Activated naive CD4-positive, alpha-beta T cell treated with anti-CD3 and anti-CD28 coated beads for 36 hours (primary cell): ENCODE measurements around the gene VASH1. TPM values are rescaled to one million over a fixed set of nuclear protein-coding genes. Genes with fewer than 3 reads are reported as not detected.

ENCODE experiments used
- CTCF ChIA-PET: fragments of 350-600 bp; sonication (Branson Sonifier 250); formaldehyde crosslinking; loops from one replicate; lab custom pipeline; 2021; ENCODE audit warnings: antibody characterized with exemption; lab: Charles Lee
- DNase-seq: peaks from one replicate; pipeline ENCODE4 v3.0.0-alpha.2; 2020
- H3K27ac Mint-ChIP-seq: one replicate; pipeline ENCODE4 v1.8.0; 2021; ENCODE audit warnings: mild to moderate bottlenecking, mixed read lengths
- H3K27me3 Mint-ChIP-seq: one replicate; pipeline ENCODE4 v1.8.0; 2021; ENCODE audit warnings: low read depth, mixed read lengths
- H3K36me3 Mint-ChIP-seq: one replicate; pipeline ENCODE4 v1.8.0; 2021; ENCODE audit warnings: low read depth, mixed read lengths
- H3K4me1 Mint-ChIP-seq: one replicate; pipeline ENCODE4 v1.8.0; 2021; ENCODE audit warnings: low read depth, mixed read lengths
- H3K4me3 Mint-ChIP-seq: one replicate; pipeline ENCODE4 v1.8.0; 2021; ENCODE audit warnings: mild to moderate bottlenecking, moderate library complexity, mixed read lengths
- H3K9me3 Mint-ChIP-seq: one replicate; pipeline ENCODE4 v1.8.0; 2021; ENCODE audit warnings: mixed read lengths
- intact Hi-C: fragments of 100-400 bp; cut with micrococcal nuclease; formaldehyde crosslinking; loops from one replicate; pipeline ENCODE4 v1.15.1; 2023
- total RNA-seq, 2 experiments: library from RNA; stranded (reverse); gene quantifications; one replicate each; pipeline ENCODE4 v1.2.3, GENCODE V29; 2021

The VASH1 gene
- total RNA-seq, 2 experiments from 2014 or later = 0.86 to 1.2 TPM

DNA sequence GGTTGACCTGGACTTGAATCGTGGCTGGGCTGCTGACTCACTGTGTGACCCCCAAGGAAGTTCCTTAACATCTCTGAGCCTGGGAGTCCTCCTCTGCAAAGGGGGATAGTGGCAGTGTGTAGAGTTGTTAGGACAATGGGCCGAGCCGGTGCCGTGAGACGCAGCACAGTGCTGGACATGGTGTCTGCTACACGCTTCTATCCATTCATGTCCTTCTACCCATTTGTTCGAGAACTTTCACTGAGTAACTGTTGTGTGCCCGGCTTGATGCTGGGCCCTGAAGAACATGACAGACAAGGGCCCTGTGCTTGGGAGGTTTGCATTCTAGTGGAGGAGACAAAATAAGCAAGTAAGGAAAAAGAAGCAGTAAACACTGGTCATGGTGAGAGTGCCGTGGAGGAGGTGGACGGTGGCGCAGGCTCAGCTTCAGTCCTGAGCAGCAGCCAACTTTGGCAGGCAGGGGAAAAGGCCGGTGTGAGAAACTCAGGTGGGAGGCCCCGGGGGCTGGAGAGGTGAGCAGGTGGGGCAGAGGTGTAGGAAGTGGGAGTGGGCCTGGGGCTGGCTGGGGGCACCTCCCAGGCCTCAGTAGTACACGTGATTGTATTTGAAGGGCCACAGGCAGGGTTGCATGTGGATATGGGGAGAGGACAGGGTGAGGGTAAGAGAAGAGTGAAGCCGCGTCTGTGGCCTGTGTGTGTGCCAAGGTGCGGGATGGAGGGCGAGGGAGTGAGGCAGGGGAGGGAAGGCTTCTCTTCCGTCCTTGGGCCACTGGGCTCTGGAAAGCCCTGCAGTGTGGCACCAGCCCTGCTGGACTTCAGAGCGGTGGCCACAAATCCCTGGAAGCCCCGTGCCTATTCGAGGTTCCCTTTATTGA, 13.8 kb downstream of the VASH1 start:
- H3K27me3 Mint-ChIP-seq = peaks cover 5% of the 10 kb centered on the region
- no peaks in the 10 kb centered on the region for H3K36me3 Mint-ChIP-seq
- H3K4me1 Mint-ChIP-seq = peaks cover 3% of the 10 kb centered on the region
- no peak overlapping the region for H3K4me3 Mint-ChIP-seq
- intact Hi-C loops = no loop called here
- H3K27ac Mint-ChIP-seq = no peak overlapping the region
- CTCF ChIA-PET = no interaction called here
- H3K9me3 Mint-ChIP-seq = no peaks in the 10 kb centered on the region
- DNase-seq = no peak

DNA sequence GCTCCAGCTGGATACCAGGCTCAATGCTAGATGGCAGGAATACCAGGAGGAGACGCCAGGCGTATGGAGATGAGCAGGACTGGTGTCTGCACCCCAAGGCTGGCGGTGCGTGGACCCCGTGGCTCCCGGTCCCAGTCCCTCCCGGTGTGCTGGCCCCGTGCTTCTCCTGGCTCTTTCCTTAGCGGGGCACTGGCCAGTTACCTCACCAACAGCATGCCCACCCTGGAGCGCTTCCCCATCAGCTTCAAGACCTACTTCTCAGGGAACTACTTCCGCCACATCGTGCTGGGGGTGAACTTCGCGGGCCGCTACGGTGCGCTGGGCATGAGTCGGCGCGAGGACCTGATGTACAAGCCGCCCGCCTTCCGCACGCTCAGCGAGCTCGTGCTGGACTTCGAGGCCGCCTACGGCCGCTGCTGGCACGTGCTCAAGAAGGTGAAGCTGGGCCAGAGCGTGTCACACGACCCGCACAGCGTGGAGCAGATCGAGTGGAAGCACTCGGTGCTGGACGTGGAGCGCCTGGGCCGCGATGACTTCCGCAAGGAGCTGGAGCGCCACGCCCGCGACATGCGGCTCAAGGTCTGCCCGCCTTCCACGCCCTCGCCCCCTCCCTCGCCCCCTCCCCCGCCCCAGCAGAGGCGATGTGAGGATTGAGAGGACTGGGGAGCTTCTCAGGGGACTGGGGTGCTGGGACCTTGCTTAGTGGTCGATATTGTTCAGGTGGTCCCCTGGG, 14.6 kb downstream of the VASH1 start:
- Mint-ChIP-seq H3K27me3 (peaks cover 3% of the 10 kb centered on the region), H3K4me1 (peaks cover 4% of the 10 kb centered on the region), H3K9me3 (no peaks in the 10 kb centered on the region), H3K27ac (no peak overlapping the region), H3K4me3 (no peak overlapping the region), H3K36me3 (peaks cover 3% of the 10 kb centered on the region)
- intact Hi-C loops = no loop called here
- CTCF ChIA-PET = interaction anchor here (1.3 to 1.6 kb wide), 3 partner anchors 9 to 66 kb away, joined by 3 to 10 read pairs (median 8); no protein-coding TSS in a partner anchor
- no peak for DNase-seq

DNA sequence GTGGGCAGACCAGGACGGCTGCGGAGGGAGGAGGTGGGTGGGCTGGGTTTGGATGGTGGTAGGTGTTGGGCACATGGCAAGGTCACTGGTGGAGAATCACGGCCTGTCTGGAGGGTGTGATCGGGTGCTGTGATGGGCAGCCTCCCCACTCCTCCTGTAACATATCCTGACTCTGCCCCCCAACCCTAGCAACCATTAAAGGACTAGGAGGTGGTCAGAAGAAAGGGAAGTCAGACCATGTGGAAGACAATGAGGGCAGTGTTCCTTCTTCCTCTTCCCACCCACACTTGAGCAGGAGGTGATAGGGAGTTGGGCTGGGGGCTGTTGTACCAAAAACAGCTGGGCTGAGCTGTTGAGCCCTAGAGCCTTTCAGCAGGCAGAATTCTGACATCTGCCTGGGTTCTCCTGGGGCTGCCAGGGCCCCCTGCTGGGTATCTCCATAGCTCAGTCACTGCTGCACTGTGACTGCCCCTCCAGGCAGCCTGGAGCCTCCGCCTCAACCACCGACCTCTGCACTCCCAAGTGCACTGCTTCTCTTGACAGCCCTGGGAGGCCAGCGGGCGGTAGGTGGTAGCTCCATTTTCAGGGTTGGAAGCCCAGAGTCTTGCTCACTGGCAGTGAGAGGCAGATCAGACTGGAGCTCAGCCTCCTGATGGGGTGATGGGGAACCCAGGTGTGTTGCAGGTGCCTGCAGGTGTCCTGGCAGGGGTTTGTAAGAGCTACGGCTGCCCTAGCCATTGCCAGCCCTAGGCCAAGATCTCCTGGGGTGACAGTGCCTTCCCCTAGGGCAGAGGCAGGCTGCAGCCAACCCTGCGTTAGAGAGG, 15.4 kb downstream of the VASH1 start:
- CTCF ChIA-PET = interaction anchor here (1.3 to 1.7 kb wide), 4 partner anchors 9 to 67 kb away, joined by 3 to 10 read pairs (median 6); no protein-coding TSS in a partner anchor
- H3K27ac Mint-ChIP-seq = no peak overlapping the region
- H3K27me3 Mint-ChIP-seq = peaks cover 3% of the 10 kb centered on the region
- H3K4me1 Mint-ChIP-seq = peaks cover 6% of the 10 kb centered on the region
- no peak for DNase-seq
- H3K36me3 Mint-ChIP-seq = peaks cover 3% of the 10 kb centered on the region
- no peaks in the 10 kb centered on the region for H3K9me3 Mint-ChIP-seq
- intact Hi-C loops = no loop called here
- no peak overlapping the region for H3K4me3 Mint-ChIP-seq

DNA sequence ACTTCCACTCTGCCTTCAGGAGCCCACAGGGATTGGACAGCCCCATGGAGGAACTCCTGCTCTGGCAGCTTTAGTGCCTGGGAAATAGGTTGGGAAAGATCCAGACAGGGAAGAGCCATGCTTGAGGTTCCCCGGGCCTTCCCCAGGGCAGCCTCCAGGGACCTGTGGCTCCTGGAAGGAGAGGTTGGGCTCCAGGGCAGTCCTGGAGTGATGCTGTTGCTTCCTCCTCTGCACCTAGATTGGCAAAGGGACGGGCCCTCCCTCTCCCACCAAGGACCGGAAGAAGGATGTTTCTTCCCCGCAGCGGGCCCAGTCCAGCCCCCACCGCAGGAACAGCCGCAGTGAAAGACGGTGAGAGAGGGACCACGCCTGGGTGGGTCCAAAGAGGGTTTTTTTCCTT, 16.5 kb downstream of the VASH1 start:
- CTCF ChIA-PET = interaction anchor here (1.5 to 1.7 kb wide), 2 partner anchors 60 to 66 kb away, joined by 4 to 8 read pairs; no protein-coding TSS in a partner anchor
- Mint-ChIP-seq H3K9me3 (no peaks in the 10 kb centered on the region), H3K4me3 (no peak overlapping the region), H3K36me3 (peaks cover 3% of the 10 kb centered on the region), H3K27me3 (no peaks in the 10 kb centered on the region), H3K27ac (no peak overlapping the region), H3K4me1 (peaks cover 11% of the 10 kb centered on the region)
- DNase-seq = no peak
- intact Hi-C loops = no loop called here

DNA sequence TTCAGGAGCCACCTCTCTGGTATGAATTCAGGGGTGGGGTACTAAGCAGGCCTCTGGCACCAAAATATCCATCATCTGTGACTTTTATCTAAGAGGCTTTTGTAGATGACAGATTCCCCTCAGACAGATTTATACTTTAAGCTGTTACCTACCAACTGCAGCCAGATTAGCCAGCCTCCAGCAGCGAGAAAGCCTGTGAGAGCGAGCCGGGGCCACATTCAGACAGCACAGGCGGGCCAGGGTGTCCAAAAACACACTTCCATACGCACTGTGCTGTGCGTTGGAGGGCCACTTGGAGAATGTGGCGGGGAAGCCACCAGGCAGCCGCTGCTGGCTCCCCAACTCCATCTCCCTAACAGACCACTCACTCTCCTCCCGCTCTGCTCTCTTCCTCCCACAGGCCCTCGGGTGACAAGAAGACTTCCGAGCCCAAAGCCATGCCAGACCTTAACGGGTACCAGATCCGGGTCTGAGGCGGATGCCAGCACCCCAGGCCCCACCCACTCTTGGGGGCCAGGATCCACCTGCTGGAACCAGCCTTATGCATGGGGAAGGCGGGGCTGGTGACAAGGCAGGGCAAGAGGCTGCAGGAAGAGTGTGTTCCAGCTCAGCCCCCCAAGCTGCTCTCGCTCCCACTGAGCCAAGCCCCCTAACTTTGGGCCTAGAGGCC, 17.4 kb downstream of the VASH1 start:
- Mint-ChIP-seq H3K4me1 (peaks cover 17% of the 10 kb centered on the region), H3K27ac (no peak overlapping the region), H3K4me3 (no peak overlapping the region), H3K27me3 (no peaks in the 10 kb centered on the region), H3K36me3 (peaks cover 3% of the 10 kb centered on the region), H3K9me3 (no peaks in the 10 kb centered on the region)
- CTCF ChIA-PET = interaction anchor here (7.7 kb wide), 1 partner anchor 69 kb away, joined by 76 read pairs; no protein-coding TSS in a partner anchor
- DNase-seq = no peak
- intact Hi-C loops = no loop called here

DNA sequence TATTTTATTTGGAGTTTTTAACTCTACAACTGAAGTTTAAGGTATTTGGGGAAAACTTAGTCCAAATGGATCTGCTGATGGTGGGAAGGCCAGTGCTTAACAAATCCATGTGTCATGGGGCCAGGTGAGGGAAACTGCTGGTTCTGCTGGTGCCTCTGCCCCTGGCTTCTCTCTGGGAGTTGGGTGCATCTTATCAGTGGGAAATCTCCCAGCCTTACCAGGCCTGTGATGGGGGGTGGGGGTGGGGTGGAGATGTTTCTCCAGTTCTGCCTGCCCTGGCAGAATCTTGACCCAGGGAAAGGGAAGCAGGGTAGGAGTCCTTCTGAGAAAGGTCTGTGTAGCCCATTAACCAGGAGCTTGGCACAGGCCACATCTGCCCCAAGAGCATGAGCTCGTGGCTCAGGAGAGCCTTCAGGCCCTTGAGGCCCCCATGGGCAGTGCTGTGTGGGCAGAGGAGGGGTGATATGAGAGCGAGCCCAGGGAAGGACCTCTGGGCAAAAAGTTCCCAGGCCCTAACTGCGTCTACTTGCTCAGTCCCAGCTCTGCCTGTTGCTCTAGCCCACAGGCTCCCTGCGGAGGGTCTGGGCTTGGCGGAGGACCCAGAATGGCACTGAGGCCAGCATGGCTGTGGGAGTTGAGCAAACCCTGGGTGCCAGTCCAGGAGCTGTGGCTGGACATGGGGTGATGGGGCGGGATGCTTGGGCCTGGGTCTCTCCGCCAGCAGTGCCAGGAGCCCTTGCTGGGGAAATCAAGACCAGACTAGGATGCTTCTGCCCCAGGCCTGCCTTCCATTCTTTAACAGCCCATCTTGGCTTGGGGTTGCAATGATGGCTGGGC, 18.2 kb downstream of the VASH1 start:
- CTCF ChIA-PET = interaction anchor here (1.7 to 7.7 kb wide), 2 partner anchors 9 to 70 kb away, joined by 6 to 76 read pairs; no protein-coding TSS in a partner anchor
- no peak overlapping the region for H3K27ac Mint-ChIP-seq

GRCh38 chr14:76780058-76780345, 18.7 kb downstream of the VASH1 start:
- Mint-ChIP-seq H3K27ac (no peak overlapping the region), H3K27me3 (no peaks in the 10 kb centered on the region), H3K9me3 (no peaks in the 10 kb centered on the region), H3K4me3 (no peak overlapping the region), H3K4me1 (peaks cover 19% of the 10 kb centered on the region), H3K36me3 (peaks cover 7% of the 10 kb centered on the region)
- intact Hi-C loops = no loop called here
- DNase-seq = no peak
- CTCF ChIA-PET = interaction anchor here (1.7 to 7.7 kb wide), 2 partner anchors 9 to 70 kb away, joined by 6 to 76 read pairs; no protein-coding TSS in a partner anchor

More for the DNA sequence above, 18.2 kb downstream of the VASH1 start:
- no peak for DNase-seq
- peaks cover 17% of the 10 kb centered on the region for H3K4me1 Mint-ChIP-seq
- H3K36me3 Mint-ChIP-seq = peaks cover 5% of the 10 kb centered on the region
- H3K4me3 Mint-ChIP-seq = no peak overlapping the region
- no peaks in the 10 kb centered on the region for H3K27me3 Mint-ChIP-seq
- H3K9me3 Mint-ChIP-seq = no peaks in the 10 kb centered on the region
- intact Hi-C loops = no loop called here

DNA sequence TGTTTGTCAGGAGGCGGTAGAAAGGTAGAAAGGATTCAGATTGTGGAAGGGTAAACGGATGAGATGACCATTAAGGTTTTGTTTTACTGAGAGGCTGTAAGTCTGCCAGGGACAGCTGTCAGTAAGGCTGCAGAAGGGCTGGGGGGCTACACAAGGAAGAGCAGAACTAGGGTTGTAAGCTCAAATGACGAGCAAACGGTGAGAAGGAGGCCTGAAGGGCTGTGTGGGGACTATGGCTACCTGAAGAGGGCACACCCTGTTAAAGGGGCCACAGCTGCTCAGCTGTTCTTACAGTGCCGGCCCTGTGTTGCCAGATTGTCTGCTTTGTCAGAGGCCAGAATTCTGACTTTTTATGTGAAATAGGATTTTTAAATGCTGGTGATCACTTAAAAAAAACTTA, 19.1 kb downstream of the VASH1 start:
- intact Hi-C loops = no loop called here
- CTCF ChIA-PET = interaction anchor here (1.7 to 7.7 kb wide), 3 partner anchors 10 to 71 kb away, joined by 6 to 76 read pairs (median 11); no protein-coding TSS in a partner anchor
- Mint-ChIP-seq H3K4me1 (peaks cover 19% of the 10 kb centered on the region), H3K27ac (no peak overlapping the region), H3K36me3 (peaks cover 9% of the 10 kb centered on the region), H3K9me3 (no peaks in the 10 kb centered on the region), H3K27me3 (no peaks in the 10 kb centered on the region), H3K4me3 (no peak overlapping the region)
- DNase-seq = no peak

DNA sequence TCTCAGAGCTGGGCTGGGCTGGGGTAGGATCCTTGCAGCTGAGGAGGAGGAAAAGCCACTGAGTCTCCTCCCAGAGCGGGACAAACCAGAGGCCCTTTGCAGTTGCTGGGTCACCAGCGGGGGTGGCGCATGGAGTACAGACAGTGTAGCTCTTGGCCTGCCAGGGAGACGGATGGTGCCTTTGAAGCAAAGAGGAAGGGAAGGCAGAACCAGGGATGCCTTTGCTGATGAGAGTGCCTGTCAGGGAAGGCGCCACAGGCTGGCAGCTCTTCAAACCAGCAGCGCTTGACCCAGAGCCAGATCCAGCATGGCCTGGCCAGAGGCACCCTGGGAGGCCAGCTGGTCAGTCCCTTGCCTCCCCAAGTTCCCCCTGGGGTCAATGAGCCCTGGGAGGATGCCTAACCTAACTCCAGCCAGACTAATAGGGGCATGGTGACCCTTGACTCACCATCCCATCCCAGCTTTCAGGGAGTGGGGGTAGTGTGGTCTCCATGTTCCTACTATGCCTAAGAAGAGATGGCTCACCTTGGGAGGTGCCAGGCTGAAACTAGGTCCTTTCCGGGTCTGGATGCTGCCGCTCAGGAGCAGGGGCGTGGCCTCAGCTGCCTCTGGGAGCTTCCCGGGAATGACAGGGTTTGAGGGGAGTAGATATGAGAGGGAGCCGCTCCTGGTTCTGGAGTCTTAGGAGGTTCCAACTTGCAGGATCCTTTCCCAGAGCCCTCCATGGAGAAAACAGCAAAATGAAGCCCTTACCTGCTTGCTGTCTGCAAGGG, 19.8 kb downstream of the VASH1 start:
- Mint-ChIP-seq H3K9me3 (no peaks in the 10 kb centered on the region), H3K36me3 (peaks cover 9% of the 10 kb centered on the region), H3K27me3 (no peaks in the 10 kb centered on the region), H3K27ac (no peak overlapping the region), H3K4me3 (no peak overlapping the region), H3K4me1 (peaks cover 19% of the 10 kb centered on the region)
- intact Hi-C loops = no loop called here
- CTCF ChIA-PET = interaction anchor here (1.7 to 7.7 kb wide), 3 partner anchors 10 to 71 kb away, joined by 6 to 76 read pairs (median 11); no protein-coding TSS in a partner anchor
- no peak for DNase-seq

DNA sequence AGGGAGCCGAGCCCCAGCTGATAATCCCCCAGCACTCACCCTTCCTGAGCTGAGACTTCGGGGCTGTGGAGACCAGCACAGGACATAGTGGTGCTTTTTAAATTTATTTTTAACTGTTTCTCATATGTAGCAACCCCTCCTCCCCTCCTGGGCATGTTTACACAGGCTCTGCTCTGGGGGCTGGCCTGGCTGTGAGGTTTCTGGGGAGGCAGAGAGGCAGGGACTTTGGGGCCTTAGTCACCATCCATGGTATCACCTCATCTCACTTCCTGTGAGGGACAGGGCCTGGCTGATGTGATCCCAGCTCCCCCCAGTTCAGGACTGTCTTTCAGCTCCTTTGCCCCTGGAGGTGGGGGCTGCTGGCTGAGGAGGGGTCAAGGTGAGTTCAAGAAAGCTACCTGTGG, 20.4 kb downstream of the VASH1 start:
- no peak for DNase-seq
- intact Hi-C loops = no loop called here
- Mint-ChIP-seq H3K4me1 (peaks cover 19% of the 10 kb centered on the region), H3K27me3 (no peaks in the 10 kb centered on the region), H3K36me3 (peaks cover 11% of the 10 kb centered on the region), H3K4me3 (no peak overlapping the region), H3K27ac (no peak overlapping the region), H3K9me3 (no peaks in the 10 kb centered on the region)
- CTCF ChIA-PET = interaction anchor here (1.7 to 7.7 kb wide), 3 partner anchors 11 to 72 kb away, joined by 6 to 76 read pairs (median 11); no protein-coding TSS in a partner anchor
